ENCODE data around the gene AGBL4. TPM values are rescaled to one million over a fixed set of nuclear protein-coding genes. Genes with fewer than 3 reads are reported as not detected.

The AGBL4 gene
- total RNA-seq, 4 donors from 2014 or later: not detected

DNA sequence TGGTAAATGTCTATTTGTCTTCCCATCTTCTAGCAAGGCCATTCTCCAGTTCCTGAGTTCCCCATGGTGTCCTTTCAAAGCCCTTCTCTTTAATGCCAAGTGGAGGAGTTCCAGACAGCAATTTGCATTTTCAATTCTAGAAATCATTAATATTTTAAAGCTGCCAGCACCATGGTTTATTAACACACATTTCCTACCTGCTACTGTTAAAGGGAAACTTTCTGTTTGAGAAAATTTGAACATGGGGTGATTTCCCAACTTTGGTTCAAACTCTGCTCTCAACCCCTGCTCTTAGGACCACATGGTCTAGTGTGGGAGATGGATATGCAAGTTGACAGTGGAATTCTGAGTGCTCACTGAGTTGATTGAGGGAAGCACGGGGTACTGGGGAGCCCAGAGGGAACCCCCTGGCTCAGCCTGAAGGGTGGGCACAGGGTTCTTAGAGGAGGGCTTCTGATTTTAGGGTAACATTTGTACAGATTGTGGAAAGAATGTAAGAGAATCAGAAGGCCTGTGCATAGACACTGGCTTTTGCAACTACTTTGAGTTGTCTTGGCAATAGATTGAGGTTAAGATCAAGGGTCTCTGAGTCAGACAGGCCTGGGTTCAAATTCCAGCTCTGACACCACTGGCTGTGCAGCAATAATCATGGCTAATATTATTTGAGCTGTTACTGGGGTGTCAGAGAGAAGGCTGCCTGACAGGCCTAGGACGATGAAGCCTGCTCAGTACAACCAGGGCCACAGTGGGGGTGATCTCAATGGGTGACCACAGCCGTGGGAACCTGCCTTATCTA, 1344.8 kb downstream of the AGBL4 start:
- intact Hi-C loops (cut with DNase I): loop anchor here (5.0 kb wide), 1 partner anchor 138 kb away; no protein-coding TSS in a partner anchor
- H3K4me3 ChIP-seq: no peak overlapping the region
- H3K36me3 ChIP-seq: no peaks in the 10 kb centered on the region
- DNase-seq: no peak
- H3K4me1 ChIP-seq: peaks cover 0 to 6% (median 0%) of the 10 kb centered on the region in 3 donors
- peaks cover 0 to 32% (median 0%) of the 10 kb centered on the region in 4 donors for H3K27me3 ChIP-seq
- H3K27ac ChIP-seq: no peak overlapping the region
- 96 to 100% methylated on average over 1 to 3 of the region's 3 CpGs for WGBS, 2 donors
- TF ChIP-seq, protein P1, sequence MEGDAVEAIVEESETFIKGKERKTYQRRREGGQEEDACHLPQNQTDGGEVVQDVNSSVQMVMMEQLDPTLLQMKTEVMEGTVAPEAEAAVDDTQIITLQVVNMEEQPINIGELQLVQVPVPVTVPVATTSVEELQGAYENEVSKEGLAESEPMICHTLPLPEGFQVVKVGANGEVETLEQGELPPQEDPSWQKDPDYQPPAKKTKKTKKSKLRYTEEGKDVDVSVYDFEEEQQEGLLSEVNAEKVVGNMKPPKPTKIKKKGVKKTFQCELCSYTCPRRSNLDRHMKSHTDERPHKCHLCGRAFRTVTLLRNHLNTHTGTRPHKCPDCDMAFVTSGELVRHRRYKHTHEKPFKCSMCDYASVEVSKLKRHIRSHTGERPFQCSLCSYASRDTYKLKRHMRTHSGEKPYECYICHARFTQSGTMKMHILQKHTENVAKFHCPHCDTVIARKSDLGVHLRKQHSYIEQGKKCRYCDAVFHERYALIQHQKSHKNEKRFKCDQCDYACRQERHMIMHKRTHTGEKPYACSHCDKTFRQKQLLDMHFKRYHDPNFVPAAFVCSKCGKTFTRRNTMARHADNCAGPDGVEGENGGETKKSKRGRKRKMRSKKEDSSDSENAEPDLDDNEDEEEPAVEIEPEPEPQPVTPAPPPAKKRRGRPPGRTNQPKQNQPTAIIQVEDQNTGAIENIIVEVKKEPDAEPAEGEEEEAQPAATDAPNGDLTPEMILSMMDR (IDR thresholded peaks at IDR 0.05): no peak
- no peak for TF ChIP-seq POLR2A (IDR thresholded peaks at IDR 0.05)
- no peaks in the 10 kb centered on the region for H3K9me3 ChIP-seq

DNA sequence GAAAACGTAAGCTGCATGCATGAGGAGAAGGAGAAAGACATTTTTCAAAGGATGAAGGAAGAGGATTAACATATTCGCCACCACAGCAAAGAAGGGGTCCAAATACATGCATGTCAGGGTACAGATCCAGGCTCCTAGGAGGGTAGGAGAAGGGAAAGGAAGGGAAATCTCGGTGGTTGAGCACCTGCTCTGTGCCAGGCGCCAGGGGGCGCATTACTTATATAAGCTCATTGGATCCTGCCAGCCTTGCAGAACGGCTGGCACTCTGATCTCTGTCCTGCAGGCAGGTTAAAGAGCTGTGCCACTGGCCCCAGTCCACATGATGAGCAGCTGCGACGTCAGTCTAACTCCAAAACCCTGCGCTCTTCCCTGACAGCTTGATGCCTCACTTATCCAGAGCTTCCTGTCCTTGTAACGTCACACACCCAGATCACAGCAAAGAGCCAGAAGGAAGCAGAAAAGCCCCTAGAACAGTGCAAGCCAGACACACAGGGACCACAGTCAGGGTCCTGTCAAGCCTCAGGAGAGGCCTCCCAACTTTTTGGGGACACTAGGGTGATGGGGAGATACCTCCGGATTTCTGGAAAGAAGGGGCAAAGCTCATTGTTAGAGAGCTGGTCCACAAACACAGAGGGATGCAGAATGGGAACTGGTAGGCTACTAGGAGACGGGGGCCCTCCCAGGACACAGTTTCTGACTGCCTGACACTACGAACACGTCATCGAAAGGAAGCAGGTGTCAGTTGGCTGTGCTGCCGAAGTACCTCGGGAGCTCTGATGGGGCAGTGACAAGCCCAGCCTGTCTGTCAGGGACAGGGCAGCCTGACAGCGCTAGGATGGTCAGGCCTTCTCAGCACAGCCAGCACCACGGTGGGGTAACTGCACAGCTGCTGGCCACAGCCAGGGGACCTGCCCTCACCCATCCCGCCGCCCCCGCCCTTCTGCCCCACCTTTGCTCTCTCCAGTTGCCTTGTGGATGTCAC, 1346.2 kb downstream of the AGBL4 start:
- no peak for TF ChIP-seq POLR2A (IDR thresholded peaks at IDR 0.05)
- TF ChIP-seq, protein P1 (IDR thresholded peaks at IDR 0.05): peak; percentile 43 to 66 (median 58)
- Histone ChIP-seq H3K9me3 (no peaks in the 10 kb centered on the region), H3K36me3 (no peaks in the 10 kb centered on the region), H3K4me3 (no peak overlapping the region), H3K27me3 (peaks cover 0 to 32% (median 0%) of the 10 kb centered on the region in 4 donors), H3K27ac (no peak overlapping the region), H3K4me1 (peaks cover 0 to 6% (median 0%) of the 10 kb centered on the region in 3 donors)
- intact Hi-C loops (cut with DNase I): loop anchor here (5.0 kb wide), 1 partner anchor 140 kb away; no protein-coding TSS in a partner anchor
- WGBS, 2 donors: 29 to 51% methylated on average over 11 to 12 of the region's 22 CpGs
- DNase-seq: no peak

DNA sequence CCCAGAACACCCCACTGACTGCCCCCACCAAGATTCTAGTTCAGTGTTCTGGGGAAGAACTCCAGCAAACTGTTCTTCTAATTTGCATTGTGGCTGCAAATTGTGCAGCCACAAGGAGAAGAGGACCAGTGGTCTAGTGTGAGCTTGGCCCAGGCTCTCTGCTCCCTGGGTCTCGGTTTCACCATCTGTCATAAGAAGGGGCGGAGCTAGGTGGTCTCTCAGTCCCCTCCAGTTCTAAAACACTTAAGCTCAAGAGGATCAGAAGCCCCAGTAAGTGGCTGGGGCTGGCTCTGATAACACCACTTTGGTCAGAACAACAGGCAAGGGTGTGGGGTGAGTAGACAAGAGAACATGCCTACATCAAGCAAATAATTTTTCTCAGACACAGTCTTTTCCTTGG, 1346.9 kb downstream of the AGBL4 start:
- Histone ChIP-seq H3K4me3 (no peak overlapping the region), H3K27me3 (peaks cover 0 to 32% (median 0%) of the 10 kb centered on the region in 4 donors), H3K4me1 (peaks cover 0 to 6% (median 0%) of the 10 kb centered on the region in 3 donors), H3K27ac (no peak overlapping the region), H3K36me3 (no peaks in the 10 kb centered on the region), H3K9me3 (no peaks in the 10 kb centered on the region)
- no CpG with 5 or more reads among the region's 2 CpGs for WGBS, 2 donors
- DNase-seq: no peak
- intact Hi-C loops (cut with DNase I): loop anchor here (5.0 kb wide), 1 partner anchor 140 kb away; no protein-coding TSS in a partner anchor
- TF ChIP-seq, protein P1 (IDR thresholded peaks at IDR 0.05): no peak
- TF ChIP-seq POLR2A (IDR thresholded peaks at IDR 0.05): no peak

DNA sequence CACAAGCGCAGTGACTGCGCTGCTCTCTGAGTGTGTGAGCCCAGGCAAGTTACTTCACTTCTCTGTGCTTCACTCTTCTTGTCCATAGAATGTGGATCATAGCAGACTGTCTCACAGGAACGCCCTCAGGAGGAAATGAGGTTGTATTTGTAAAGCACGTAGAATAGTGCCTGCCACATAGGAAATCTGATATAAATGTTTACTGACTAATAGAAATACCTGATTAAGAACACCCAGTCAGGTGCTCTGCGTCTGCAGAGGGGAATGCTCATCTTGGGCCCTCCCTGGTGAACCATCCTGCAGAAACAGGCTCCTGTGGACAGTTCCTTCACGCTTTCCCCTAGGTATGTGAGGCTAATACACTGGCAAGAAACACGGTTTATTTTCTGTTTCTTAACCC, 1347.4 kb downstream of the AGBL4 start:
- Histone ChIP-seq H3K4me3 (no peak overlapping the region), H3K27me3 (peaks cover 0 to 32% (median 0%) of the 10 kb centered on the region in 4 donors), H3K9me3 (no peaks in the 10 kb centered on the region), H3K27ac (no peak overlapping the region), H3K4me1 (peaks cover 0 to 6% (median 0%) of the 10 kb centered on the region in 3 donors), H3K36me3 (no peaks in the 10 kb centered on the region)
- intact Hi-C loops (cut with DNase I): loop anchor here (5.0 kb wide), 1 partner anchor 141 kb away; no protein-coding TSS in a partner anchor
- no peak for TF ChIP-seq POLR2A (IDR thresholded peaks at IDR 0.05)
- TF ChIP-seq, protein P1 (IDR thresholded peaks at IDR 0.05): no peak
- 82 to 89% methylated on average over 4 to 6 of the region's 7 CpGs for WGBS, 2 donors
- DNase-seq: no peak
